H1 (cell line): ENCODE results near the gene STIMATE. TPM values are rescaled to one million over a fixed set of nuclear protein-coding genes. Genes with fewer than 3 reads are reported as not detected.

Source experiments
- CTCF ChIA-PET: fragments of 300-600 bp; sonication (Branson Sonifier 250); formaldehyde crosslinking; loops from one replicate; lab custom pipeline; 2021; ENCODE audit not compliant: partially characterized antibody; lab: Charles Lee
- POLR2A ChIA-PET: fragments of 300-600 bp; sonication (Branson Sonifier 250); formaldehyde crosslinking; loops from one replicate; lab custom pipeline; 2021; ENCODE audit warnings: inconsistent platforms; ENCODE audit not compliant: partially characterized antibody; lab: Charles Lee
- DNase-seq, 2 experiments: peaks; one replicate each; pipeline versions ENCODE4 v3.0.0 to v3.0.0-alpha.2; 2010 to 2022; ENCODE audit warnings: low spot score in 2 of 2, low read depth in 1 of 2, mixed read lengths in 1 of 2
- FAIRE-seq: peaks from 2 replicates; lab custom pipeline; 2011; peaks lifted over from hg19 to GRCh38; lab: Jason Lieb, UNC
- H2AFZ ChIP-seq: 2 replicates; pipeline ENCODE4 v1.8.1; 2012; ENCODE audit warnings: low read length, inconsistent platforms
- H2AK5ac ChIP-seq: 2 replicates; pipeline ENCODE4 v1.6.1; 2013; ENCODE audit warnings: low read depth, low read length
- H2BK120ac ChIP-seq: replicated peaks from 2 replicates; pipeline ENCODE3; 2013; ENCODE audit warnings: low read depth, low read length, inconsistent platforms
- H2BK12ac ChIP-seq: 2 replicates; pipeline ENCODE4 v1.6.1; 2013; ENCODE audit warnings: low read depth, low read length
- H2BK15ac ChIP-seq: 2 replicates; pipeline ENCODE4 v1.6.1; 2013; ENCODE audit warnings: low read length
- H2BK20ac ChIP-seq: 2 replicates; pipeline ENCODE4 v1.6.1; 2013; ENCODE audit warnings: low read length
- H2BK5ac ChIP-seq: 2 replicates; pipeline ENCODE4 v1.6.1; 2013; ENCODE audit warnings: low read depth, low read length
- H3K14ac ChIP-seq: 2 replicates; pipeline ENCODE4 v1.6.1; 2013; ENCODE audit warnings: inconsistent platforms; ENCODE audit not compliant: insufficient read length
- H3K18ac ChIP-seq: 2 replicates; pipeline ENCODE4 v1.6.1; 2013; ENCODE audit warnings: low read length; ENCODE audit errors: extremely low read depth
- H3K23ac ChIP-seq: 2 replicates; pipeline ENCODE4 v1.6.1; 2013; ENCODE audit warnings: inconsistent platforms; ENCODE audit not compliant: insufficient read length
- H3K23me2 ChIP-seq: 2 replicates; pipeline ENCODE4 v1.6.1; 2013; ENCODE audit warnings: low read depth, low read length
- H3K27ac ChIP-seq: 2 replicates; pipeline ENCODE4 v1.6.1; 2011; ENCODE audit warnings: low read depth, low read length, inconsistent platforms
- H3K27me3 ChIP-seq, 4 experiments: replicated peaks in 1 of 4; 1 replicate in 1 of 4; 2 replicates in 3 of 4; pipeline versions ENCODE4 v1.6.1 to v1.8.1; 2011 to 2013; ENCODE audit warnings: low read length in 3 of 4, mild to moderate bottlenecking in 3 of 4, inconsistent platforms in 2 of 4, mixed read lengths in 2 of 4, moderate library complexity in 1 of 4; ENCODE audit not compliant: control insufficient read depth in 3 of 4, insufficient read depth in 3 of 4; ENCODE audit errors: extremely low read depth in 1 of 4
- H3K36me3 ChIP-seq, 4 experiments: 2 replicates each; pipeline versions ENCODE4 v1.6.1 to v1.8.1; 2011 to 2013; ENCODE audit warnings: mild to moderate bottlenecking in 4 of 4, low read length in 3 of 4, moderate library complexity in 2 of 4, control low read depth in 1 of 4, inconsistent platforms in 1 of 4; ENCODE audit not compliant: insufficient read depth in 4 of 4, control insufficient read depth in 2 of 4
- H3K4ac ChIP-seq: replicated peaks from 2 replicates; pipeline ENCODE3; 2013; ENCODE audit warnings: low read length, low read depth, mixed read lengths, inconsistent platforms; ENCODE audit not compliant: insufficient read length
- H3K4me1 ChIP-seq, 4 experiments: replicated peaks in 1 of 4; 1 replicate in 1 of 4; 2 replicates in 3 of 4; pipeline versions ENCODE4 v1.6.1 to v1.8.1; 2011 to 2013; ENCODE audit warnings: low read length in 3 of 4, inconsistent platforms in 2 of 4, mixed read lengths in 1 of 4; ENCODE audit not compliant: insufficient read depth in 4 of 4, control insufficient read depth in 3 of 4
- H3K4me2 ChIP-seq, 2 experiments: 2 replicates each; pipeline versions ENCODE4 v1.6.1 to v1.8.1; 2011 to 2013; ENCODE audit warnings: low read depth in 2 of 2, low read length in 2 of 2, control low read depth in 1 of 2, inconsistent platforms in 1 of 2, mild to moderate bottlenecking in 1 of 2; ENCODE audit not compliant: insufficient read depth in 1 of 2
- H3K4me3 ChIP-seq, 4 experiments: fragments of 200-600, 300-600 bp in 1 of 4; sonication (generic), shearing (Covaris generic), sonication (Bioruptor Twin) in 1 of 4; 2 replicates each; pipeline versions ENCODE4 v1.5.1 to v1.8.1; 2011 to 2016; ENCODE audit warnings: low read length in 4 of 4, low read depth in 3 of 4, control low read depth in 2 of 4, inconsistent platforms in 2 of 4, mild to moderate bottlenecking in 2 of 4, mixed read lengths in 1 of 4, moderate library complexity in 1 of 4; ENCODE audit not compliant: insufficient read depth in 2 of 4; ENCODE audit errors: extremely low read depth in 1 of 4
- H3K56ac ChIP-seq: replicated peaks from 2 replicates; pipeline ENCODE3; 2013; ENCODE audit warnings: low read depth, mild to moderate bottlenecking, mixed read lengths, low read length, inconsistent platforms; ENCODE audit not compliant: insufficient read length
- H3K79me1 ChIP-seq: 2 replicates; pipeline ENCODE4 v1.6.1; 2013; ENCODE audit warnings: low read depth, low read length, control low read depth
- H3K79me2 ChIP-seq, 2 experiments: 2 replicates each; pipeline versions ENCODE4 v1.6.1 to v1.8.1; 2012 to 2013; ENCODE audit warnings: low read length in 2 of 2, mild to moderate bottlenecking in 2 of 2, inconsistent platforms in 1 of 2; ENCODE audit not compliant: insufficient read depth in 2 of 2, control insufficient read depth in 1 of 2
- H3K9ac ChIP-seq, 4 experiments: replicated peaks in 1 of 4; 1 replicate in 1 of 4; 2 replicates in 3 of 4; pipeline versions ENCODE4 v1.6.1 to v1.8.1; 2011 to 2013; ENCODE audit warnings: low read depth in 3 of 4, low read length in 3 of 4, control low read depth in 2 of 4, mild to moderate bottlenecking in 2 of 4, moderate library complexity in 2 of 4, inconsistent platforms in 1 of 4; ENCODE audit errors: extremely low read depth in 1 of 4
- H3K9me3 ChIP-seq, 2 experiments: 2 replicates each; pipeline versions ENCODE4 v1.6.1 to v1.8.1; 2012 to 2013; ENCODE audit warnings: mild to moderate bottlenecking in 2 of 2, moderate library complexity in 2 of 2, control low read depth in 1 of 2, inconsistent platforms in 1 of 2, low read depth in 1 of 2, low read length in 1 of 2, mixed read lengths in 1 of 2; ENCODE audit not compliant: insufficient read depth in 2 of 2
- H4K20me1 ChIP-seq, 2 experiments: replicated peaks in 1 of 2; 2 replicates each; pipeline versions ENCODE3 to v1.8.1; 2011 to 2013; ENCODE audit warnings: inconsistent platforms in 2 of 2, low read length in 2 of 2, mild to moderate bottlenecking in 1 of 2; ENCODE audit not compliant: insufficient read depth in 2 of 2, control insufficient read depth in 1 of 2
- H4K5ac ChIP-seq: 2 replicates; pipeline ENCODE4 v1.6.1; 2013; ENCODE audit warnings: low read length, low read depth, mixed read lengths, inconsistent platforms; ENCODE audit not compliant: insufficient read length
- H4K8ac ChIP-seq: 2 replicates; pipeline ENCODE4 v1.8.0; 2013; ENCODE audit warnings: mild to moderate bottlenecking, moderate library complexity, low read length, inconsistent platforms; ENCODE audit not compliant: insufficient read depth; ENCODE audit errors: extremely low read depth
- H4K91ac ChIP-seq: replicated peaks from 2 replicates; pipeline ENCODE3; 2013; ENCODE audit warnings: low read length, mixed read lengths, inconsistent platforms; ENCODE audit not compliant: insufficient read length
- CREB1 ChIP-seq: IDR thresholded peaks from 2 replicates; pipeline ENCODE4 v1.6.1; 2012; ENCODE audit warnings: inconsistent platforms
- GABPA ChIP-seq: IDR thresholded peaks from 2 replicates; pipeline ENCODE4 v1.6.1; 2011; ENCODE audit warnings: mild to moderate bottlenecking, low read length, moderate library complexity, borderline replicate concordance; ENCODE audit not compliant: insufficient read depth
- KDM5A ChIP-seq: fragments of 200-600 bp; IDR thresholded peaks from 2 replicates; pipeline ENCODE4 v1.7.1; 2012; ENCODE audit warnings: mild to moderate bottlenecking, low read length, inconsistent platforms, mixed read lengths
- TAF7 ChIP-seq: optimal IDR thresholded peaks from 2 replicates; pipeline ENCODE3; 2011; ENCODE audit warnings: low read depth, mild to moderate bottlenecking, inconsistent platforms, low read length, moderate library complexity, borderline replicate concordance
- WGBS, 2 experiments: shearing (Covaris generic) in 1 of 2; methylation state at CpG; one replicate each; pipeline versions ENCODE4 v1.1.6 to v1.1.7; 2013 to 2015; ENCODE audit warnings: low lambda C conversion rate in 2 of 2, mixed read lengths in 2 of 2, inconsistent platforms in 1 of 2, low coverage in 1 of 2, missing lambda C conversion rate in 1 of 2; ENCODE audit not compliant: insufficient replicate concordance in 2 of 2, insufficient coverage in 1 of 2, insufficient read length in 1 of 2; ENCODE audit errors: extremely low coverage in 1 of 2, missing lambda C conversion rate in 1 of 2; 5-methylcytosine and 5-hydroxymethylcytosine counted together
- polyA plus RNA-seq, 7 experiments: library from polyadenylated mRNA; depleted of rRNA in 3 of 7; stranded (reverse) in 5 of 7; unstranded in 2 of 7; fragments of >200 nt in 5 of 7; fragments of 200-250 nt in 2 of 7; gene quantifications; 1 replicate in 5 of 7; 2 replicates in 1 of 7; 4 replicates in 1 of 7; pipeline versions ENCODE4 v1.2.1 to v1.2.3, GENCODE V29; 2011 to 2013; ENCODE audit warnings: missing spikeins in 2 of 7, mixed read lengths in 2 of 7
- total RNA-seq: library from RNA; stranded (reverse); fragmentation: NEBNext Ultra II Directional; extraction: Animal tissue kit (Norgen Biotek cat#: 25700); gene quantifications from 2 replicates; pipeline ENCODE4 v1.2.1, GENCODE V29; 2021
- TF ChIP-seq, protein P1 (sequence below), 3 experiments: IDR thresholded peaks; 1 replicate in 2 of 3; 2 replicates in 1 of 3; pipeline versions ENCODE4 v1.5.1 to v1.6.1; 2011; ENCODE audit warnings: low read length in 3 of 3, mild to moderate bottlenecking in 3 of 3, inconsistent platforms in 2 of 3, low read depth in 1 of 3, moderate library complexity in 1 of 3; ENCODE audit not compliant: insufficient read depth in 1 of 3; ENCODE audit errors: control extremely low read depth in 1 of 3

STIMATE gene
- total and polyA plus RNA-seq, 2 of the 8 experiments (the other 6 are each of a cell fraction or from before 2014, with no cell fraction given) = 17.5 to 22.1 TPM

DNA sequence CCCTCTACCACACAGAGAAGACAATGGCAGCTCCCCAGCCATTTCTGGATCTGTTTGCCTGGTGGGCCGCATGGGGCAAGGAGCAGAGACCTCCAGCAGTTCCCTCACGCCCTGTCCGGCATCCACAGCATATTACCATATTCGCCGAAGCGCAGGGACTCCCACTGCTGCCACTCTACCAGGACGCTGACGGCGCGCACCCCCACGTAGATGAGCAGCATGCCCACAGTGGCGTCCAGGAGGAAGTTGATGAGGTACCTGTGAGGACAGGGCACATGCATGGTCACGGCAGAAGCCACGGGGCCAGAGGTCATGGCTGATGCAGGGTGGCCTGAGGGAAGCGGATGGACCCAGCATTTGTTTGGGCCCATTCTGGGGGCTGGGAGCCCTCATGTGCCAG lies 47.7 kb downstream of the STIMATE start:
- no peak overlapping the region for H2AFZ ChIP-seq
- no peak overlapping the region for H2BK15ac ChIP-seq
- H3K4me2 ChIP-seq = no peak overlapping the region
- no peak overlapping the region for H3K4me3 ChIP-seq
- no peak overlapping the region for H2BK120ac ChIP-seq
- no peak overlapping the region for H2BK12ac ChIP-seq
- H4K20me1 ChIP-seq = peaks cover 0 to 2% of the 10 kb centered on the region in 2 experiments
- no peak overlapping the region for H4K5ac ChIP-seq
- H3K23ac ChIP-seq = no peak overlapping the region
- H3K23me2 ChIP-seq = no peaks in the 10 kb centered on the region
- H3K9me3 ChIP-seq = no peaks in the 10 kb centered on the region
- TF ChIP-seq CREB1 (no peak), GABPA (no peak), KDM5A (no peak), TAF7 (no peak)
- TF ChIP-seq, protein P1, sequence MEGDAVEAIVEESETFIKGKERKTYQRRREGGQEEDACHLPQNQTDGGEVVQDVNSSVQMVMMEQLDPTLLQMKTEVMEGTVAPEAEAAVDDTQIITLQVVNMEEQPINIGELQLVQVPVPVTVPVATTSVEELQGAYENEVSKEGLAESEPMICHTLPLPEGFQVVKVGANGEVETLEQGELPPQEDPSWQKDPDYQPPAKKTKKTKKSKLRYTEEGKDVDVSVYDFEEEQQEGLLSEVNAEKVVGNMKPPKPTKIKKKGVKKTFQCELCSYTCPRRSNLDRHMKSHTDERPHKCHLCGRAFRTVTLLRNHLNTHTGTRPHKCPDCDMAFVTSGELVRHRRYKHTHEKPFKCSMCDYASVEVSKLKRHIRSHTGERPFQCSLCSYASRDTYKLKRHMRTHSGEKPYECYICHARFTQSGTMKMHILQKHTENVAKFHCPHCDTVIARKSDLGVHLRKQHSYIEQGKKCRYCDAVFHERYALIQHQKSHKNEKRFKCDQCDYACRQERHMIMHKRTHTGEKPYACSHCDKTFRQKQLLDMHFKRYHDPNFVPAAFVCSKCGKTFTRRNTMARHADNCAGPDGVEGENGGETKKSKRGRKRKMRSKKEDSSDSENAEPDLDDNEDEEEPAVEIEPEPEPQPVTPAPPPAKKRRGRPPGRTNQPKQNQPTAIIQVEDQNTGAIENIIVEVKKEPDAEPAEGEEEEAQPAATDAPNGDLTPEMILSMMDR (IDR thresholded peaks at IDR 0.05; ENCODE audit: control extremely low read depth in 1 of 3, insufficient read depth in 1 of 3, low read depth in 1 of 3, low read length in 3 of 3) = no peak
- TF ChIP-seq, all 59 proteins: peak for 0
- FAIRE-seq (no peak), DNase-seq (no peak)
- H3K79me2 ChIP-seq = no peaks in the 10 kb centered on the region
- H3K14ac ChIP-seq = no peak overlapping the region
- H2BK20ac ChIP-seq = no peak overlapping the region
- 96% methylated on average over 15 of the region's 15 CpGs; no CpG with 5 or more reads in 1 of the 2 experiments for WGBS, 2 experiments
- no peak overlapping the region for H3K9ac ChIP-seq
- ChIA-PET CTCF (interaction anchor here (0.6 to 3.5 kb wide), 17 partner anchors 11 to 224 kb away, joined by 3 to 35 read pairs (median 7); no protein-coding TSS in a partner anchor), POLR2A (interaction anchor here (1.2 kb wide), 1 partner anchor 48 kb away, joined by 5 read pairs; the partner anchor contains the start of gene STIMATE)
- no peaks in the 10 kb centered on the region for H3K27me3 ChIP-seq
- no peaks in the 10 kb centered on the region for H3K4me1 ChIP-seq
- no peak overlapping the region for H4K91ac ChIP-seq
- H4K8ac ChIP-seq = peak overlapping the region; percentile 51; the same call in 1 of the 2 replicates
- no peak overlapping the region for H2BK5ac ChIP-seq
- no peak overlapping the region for H2AK5ac ChIP-seq
- no peaks in the 10 kb centered on the region for H3K79me1 ChIP-seq
- H3K18ac ChIP-seq = no peak overlapping the region
- H3K36me3 ChIP-seq = peaks cover 3 to 13% (median 7%) of the 10 kb centered on the region in 4 experiments; a peak in 7 of 8 replicates
- H3K27ac ChIP-seq = no peak overlapping the region
- H3K56ac ChIP-seq = no peak overlapping the region
- H3K4ac ChIP-seq = no peak overlapping the region
